ENCODE measurements around the gene TARBP1. TPM values are rescaled to one million over a fixed set of nuclear protein-coding genes. Genes with fewer than 3 reads are reported as not detected.

TARBP1 gene
- total and polyA plus RNA-seq, 2 of the 13 experiments (the other 11 are each of a cell fraction or from before 2014, with no cell fraction given), result 37.7 to 67.0 TPM

DNA sequence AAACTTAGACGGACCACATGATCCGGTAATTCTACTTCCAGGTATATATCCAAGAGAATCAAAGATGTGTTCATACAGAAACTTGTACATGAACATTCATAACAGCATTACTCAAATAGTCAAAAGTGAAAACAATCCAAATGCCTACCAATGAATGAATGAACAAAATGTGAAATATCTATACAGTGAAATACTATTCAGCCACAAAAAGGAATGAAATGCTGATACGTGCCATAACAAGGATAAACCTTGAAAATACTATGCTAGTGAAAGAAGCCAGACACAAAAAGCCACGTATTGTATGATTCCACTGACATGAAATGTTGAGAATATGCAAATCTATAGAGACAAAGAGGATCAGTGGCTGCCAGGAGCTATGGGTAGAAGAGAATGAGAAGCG lies 18.3 kb downstream of the TARBP1 start:
- in situ Hi-C loops (cut with HindIII; ENCODE audit: extremely low pct_ligation_motif_present, low pct_unique_long_range_greater_than_20kb), result no loop called here
- TF ChIP-seq KLF16 (CRISPR knock-in tag; IDR thresholded peaks at IDR 0.05) (no peak), ZNF629 (CRISPR knock-in tag; conservative IDR thresholded peaks at IDR 0.05) (no peak), RARG (CRISPR knock-in tag; IDR thresholded peaks at IDR 0.05; ENCODE audit: low read depth) (no peak), ZNF12 (CRISPR knock-in tag; IDR thresholded peaks at IDR 0.05) (no peak), HIVEP1 (CRISPR knock-in tag; IDR thresholded peaks at IDR 0.05) (no peak), ZNF577 (CRISPR knock-in tag; IDR thresholded peaks at IDR 0.05; ENCODE audit: borderline replicate concordance, low read depth) (no peak), TP53 (CRISPR knock-in tag; conservative IDR thresholded peaks at IDR 0.05) (no peak), ZNF749 (CRISPR knock-in tag; IDR thresholded peaks at IDR 0.05; ENCODE audit: borderline replicate concordance) (no peak)
- TF ChIP-seq, protein P1, sequence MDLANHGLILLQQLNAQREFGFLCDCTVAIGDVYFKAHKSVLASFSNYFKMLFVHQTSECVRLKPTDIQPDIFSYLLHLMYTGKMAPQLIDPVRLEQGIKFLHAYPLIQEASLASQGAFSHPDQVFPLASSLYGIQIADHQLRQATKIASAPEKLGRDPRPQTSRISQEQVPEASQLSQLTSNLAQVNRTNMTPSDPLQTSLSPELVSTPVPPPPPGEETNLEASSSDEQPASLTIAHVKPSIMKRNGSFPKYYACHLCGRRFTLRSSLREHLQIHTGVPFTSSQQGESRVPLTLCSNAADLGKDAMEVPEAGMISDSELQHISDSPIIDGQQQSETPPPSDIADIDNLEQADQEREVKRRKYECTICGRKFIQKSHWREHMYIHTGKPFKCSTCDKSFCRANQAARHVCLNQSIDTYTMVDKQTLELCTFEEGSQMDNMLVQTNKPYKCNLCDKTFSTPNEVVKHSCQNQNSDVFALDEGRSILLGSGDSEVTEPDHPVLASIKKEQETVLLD (CRISPR knock-in tag; IDR thresholded peaks at IDR 0.05; ENCODE audit: low read depth), result no peak
- 97% methylated on average over 5 of the region's 5 CpGs for WGBS (ENCODE audit: low lambda C conversion rate)
- FAIRE-seq (peak; percentile 15), DNase-seq (ENCODE audit: low spot score) (no peak), ATAC-seq (no peak)
- Histone ChIP-seq H3K36me3 (replicated peaks in 1 of 2; ENCODE audit: control insufficient read depth in 1 of 2, insufficient read depth in 2 of 2, low read length in 2 of 2) (peaks cover 6 to 29% of the 10 kb centered on the region in 2 experiments), H3K4me3 (replicated peaks in 1 of 3; ENCODE audit: insufficient read depth in 1 of 3, low read depth in 2 of 3, low read length in 3 of 3) (no peak overlapping the region), H3K9ac (ENCODE audit: insufficient read depth, low read depth, low read length) (no peak overlapping the region), H3K27ac (ENCODE audit: extremely low read length, insufficient read depth, low read length) (no peak overlapping the region), H3K79me2 (ENCODE audit: insufficient read depth, low read length) (no peaks in the 10 kb centered on the region), H3K4me1 (ENCODE audit: insufficient read depth, low read length) (peaks cover 28% of the 10 kb centered on the region), H3K4me2 (ENCODE audit: low read depth, low read length) (no peak overlapping the region), H4K20me1 (ENCODE audit: insufficient read depth, low read length) (no peaks in the 10 kb centered on the region), H3K27me3 (ENCODE audit: control insufficient read depth in 1 of 2, insufficient read depth in 2 of 2, low read length in 2 of 2) (no peaks in the 10 kb centered on the region), H2AFZ (ENCODE audit: low read length) (no peak overlapping the region), H3K9me3 (ENCODE audit: low read length) (no peaks in the 10 kb centered on the region)
- no TSS peak for BruUV-seq (replicated peaks)
- intact Hi-C loops (cut with micrococcal nuclease; ENCODE audit: unreplicated experiment), result no loop called here
- ChIA-PET POLR2A (no interaction called here), CTCF (ENCODE audit: low intra/inter-chr PET ratio, low total read pairs) (no interaction called here)
